ENCODE data around the gene ELK4. TPM values are rescaled to one million over a fixed set of nuclear protein-coding genes. Genes with fewer than 3 reads are reported as not detected.

ELK4 gene
- total and polyA plus RNA-seq, 2 of the 4 experiments (the other 2 are of a cell fraction) = 4.6 to 11.3 TPM

DNA sequence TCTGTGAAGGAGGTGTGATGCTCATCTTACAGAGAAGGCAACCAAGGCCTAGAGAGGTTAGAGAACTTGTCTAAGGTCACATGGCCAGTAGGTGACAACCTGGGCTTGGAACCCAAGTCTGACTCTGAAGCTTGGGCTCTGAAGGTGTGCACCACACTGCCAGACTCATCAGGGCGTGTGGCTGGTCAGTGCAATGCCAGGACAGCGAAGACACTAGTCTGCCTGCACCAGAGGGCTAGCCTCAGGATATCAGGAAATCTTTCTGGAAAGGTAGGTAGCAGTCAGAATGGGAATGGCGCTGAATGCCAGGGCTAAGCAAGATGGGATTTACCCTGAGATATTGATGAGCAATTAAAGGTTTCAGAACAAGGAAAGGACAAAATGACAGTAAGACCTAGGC is 34.9 kb downstream of the ELK4 start:
- Histone ChIP-seq H2AK9ac (replicated peaks; ENCODE audit: low read depth, low read length, poor library complexity) (no peak overlapping the region), H3K79me1 (ENCODE audit: low read depth in 1 of 2, low read length in 2 of 2) (peaks cover 0 to 24% of the 10 kb centered on the region in 2 experiments; a peak in 2 of 4 replicates), H4K91ac (ENCODE audit: insufficient read depth, low read depth, low read length) (no peak overlapping the region), H3K9me3 (ENCODE audit: control insufficient read depth, insufficient read depth, low read length) (no peaks in the 10 kb centered on the region), H3K14ac (replicated peaks; ENCODE audit: low read depth, low read length) (no peak overlapping the region), H2BK15ac (ENCODE audit: low read depth, low read length) (no peak overlapping the region), H3K9me1 (ENCODE audit: insufficient read depth, low read length) (peaks cover 33% of the 10 kb centered on the region), H3K4me3 (ENCODE audit: insufficient read depth, low read depth, low read length) (no peak overlapping the region), H3K56ac (ENCODE audit: extremely low read depth, insufficient read depth, low read length) (no peak overlapping the region), H3K4me2 (ENCODE audit: low read depth, low read length) (no peak overlapping the region), H3K4ac (ENCODE audit: low read depth, low read length) (no peak overlapping the region), H2AFZ (replicated peaks; ENCODE audit: low read length, poor library complexity) (no peak overlapping the region), H3K18ac (ENCODE audit: low read depth, low read length) (no peak overlapping the region), H3K9ac (ENCODE audit: low read depth, low read length) (no peak overlapping the region), H4K5ac (ENCODE audit: low read depth, low read length) (no peak overlapping the region), H2AK5ac (ENCODE audit: low read depth, low read length) (0 out of 2 replicates have a peak overlapping the region, but pooled peaks have one; percentile 43), H3K27ac (ENCODE audit: insufficient read depth, low read length) (no peak overlapping the region), H4K20me1 (ENCODE audit: insufficient read depth, low read length) (0 out of 2 replicates have a peak, but pooled peaks cover 2% of the 10 kb centered on the region), H2BK120ac (ENCODE audit: low read depth, low read length) (0 out of 2 replicates have a peak overlapping the region, but pooled peaks have one; percentile 15), H3K4me1 (ENCODE audit: control insufficient read depth, insufficient read depth, low read length) (peaks cover 20% of the 10 kb centered on the region), H2BK5ac (ENCODE audit: low read depth, low read length, poor library complexity, severe bottlenecking) (no peak overlapping the region), H2BK20ac (ENCODE audit: low read depth, low read length) (no peak overlapping the region; the same call in 1 of the 2 replicates), H3K36me3 (ENCODE audit: control insufficient read depth, insufficient read depth, low read length) (no peaks in the 10 kb centered on the region), H4K8ac (ENCODE audit: low read depth in 2 of 2, low read length in 2 of 2) (no peak overlapping the region), H3K23ac (ENCODE audit: low read depth, low read length) (no peak overlapping the region), H3K27me3 (ENCODE audit: control insufficient read depth, insufficient read depth, low read length) (no peaks in the 10 kb centered on the region)
- WGBS, 2 experiments (ENCODE audit: extremely low coverage in 2 of 2, insufficient read length in 1 of 2) = 96% methylated on average over 3 of the region's 3 CpGs; no CpG with 5 or more reads in 1 of the 2 experiments
- BruUV-seq (replicated peaks) = no TSS peak
- TF ChIP-seq RFX5 (IDR thresholded peaks at IDR 0.05; ENCODE audit: low read depth, low read length) = no peak
- no peak for TF ChIP-seq POLR2A (IDR thresholded peaks at IDR 0.05; ENCODE audit: low read depth, low read length)
- TF ChIP-seq BHLHE40 (IDR thresholded peaks at IDR 0.05; ENCODE audit: low read depth, low read length) = no peak
- TF ChIP-seq CHD1 (IDR thresholded peaks at IDR 0.05; ENCODE audit: low read depth, low read length) = no peak
- no peak for TF ChIP-seq RAD21 (IDR thresholded peaks at IDR 0.05; ENCODE audit: low read length)
- TF ChIP-seq FOS (IDR thresholded peaks at IDR 0.05; ENCODE audit: low read depth, low read length) = no peak
- TF ChIP-seq, protein P1, sequence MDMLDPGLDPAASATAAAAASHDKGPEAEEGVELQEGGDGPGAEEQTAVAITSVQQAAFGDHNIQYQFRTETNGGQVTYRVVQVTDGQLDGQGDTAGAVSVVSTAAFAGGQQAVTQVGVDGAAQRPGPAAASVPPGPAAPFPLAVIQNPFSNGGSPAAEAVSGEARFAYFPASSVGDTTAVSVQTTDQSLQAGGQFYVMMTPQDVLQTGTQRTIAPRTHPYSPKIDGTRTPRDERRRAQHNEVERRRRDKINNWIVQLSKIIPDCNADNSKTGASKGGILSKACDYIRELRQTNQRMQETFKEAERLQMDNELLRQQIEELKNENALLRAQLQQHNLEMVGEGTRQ (IDR thresholded peaks at IDR 0.05; ENCODE audit: low read depth, low read length) = no peak
- TF ChIP-seq MAZ (IDR thresholded peaks at IDR 0.05; ENCODE audit: borderline replicate concordance, low read depth, low read length) = no peak
- no peak for TF ChIP-seq RCOR1 (IDR thresholded peaks at IDR 0.05; ENCODE audit: insufficient replicate concordance, low read length)
- no peak for TF ChIP-seq CEBPB (IDR thresholded peaks at IDR 0.05; ENCODE audit: low read depth, low read length)
- no peak for TF ChIP-seq MAFK (IDR thresholded peaks at IDR 0.05; ENCODE audit: low read depth, low read length)
- TF ChIP-seq NFE2L2 (IDR thresholded peaks at IDR 0.05; ENCODE audit: low read depth, low read length) = no peak
- TF ChIP-seq SMC3 (IDR thresholded peaks at IDR 0.05; ENCODE audit: low read depth, low read length) = no peak
- no peak for TF ChIP-seq MXI1 (IDR thresholded peaks at IDR 0.05; ENCODE audit: borderline replicate concordance, low read depth, low read length)
- TF ChIP-seq, protein P2, sequence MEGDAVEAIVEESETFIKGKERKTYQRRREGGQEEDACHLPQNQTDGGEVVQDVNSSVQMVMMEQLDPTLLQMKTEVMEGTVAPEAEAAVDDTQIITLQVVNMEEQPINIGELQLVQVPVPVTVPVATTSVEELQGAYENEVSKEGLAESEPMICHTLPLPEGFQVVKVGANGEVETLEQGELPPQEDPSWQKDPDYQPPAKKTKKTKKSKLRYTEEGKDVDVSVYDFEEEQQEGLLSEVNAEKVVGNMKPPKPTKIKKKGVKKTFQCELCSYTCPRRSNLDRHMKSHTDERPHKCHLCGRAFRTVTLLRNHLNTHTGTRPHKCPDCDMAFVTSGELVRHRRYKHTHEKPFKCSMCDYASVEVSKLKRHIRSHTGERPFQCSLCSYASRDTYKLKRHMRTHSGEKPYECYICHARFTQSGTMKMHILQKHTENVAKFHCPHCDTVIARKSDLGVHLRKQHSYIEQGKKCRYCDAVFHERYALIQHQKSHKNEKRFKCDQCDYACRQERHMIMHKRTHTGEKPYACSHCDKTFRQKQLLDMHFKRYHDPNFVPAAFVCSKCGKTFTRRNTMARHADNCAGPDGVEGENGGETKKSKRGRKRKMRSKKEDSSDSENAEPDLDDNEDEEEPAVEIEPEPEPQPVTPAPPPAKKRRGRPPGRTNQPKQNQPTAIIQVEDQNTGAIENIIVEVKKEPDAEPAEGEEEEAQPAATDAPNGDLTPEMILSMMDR (conservative IDR thresholded peaks at IDR 0.05; ENCODE audit: low read depth, low read length) = no peak
- TF ChIP-seq, protein P3, sequence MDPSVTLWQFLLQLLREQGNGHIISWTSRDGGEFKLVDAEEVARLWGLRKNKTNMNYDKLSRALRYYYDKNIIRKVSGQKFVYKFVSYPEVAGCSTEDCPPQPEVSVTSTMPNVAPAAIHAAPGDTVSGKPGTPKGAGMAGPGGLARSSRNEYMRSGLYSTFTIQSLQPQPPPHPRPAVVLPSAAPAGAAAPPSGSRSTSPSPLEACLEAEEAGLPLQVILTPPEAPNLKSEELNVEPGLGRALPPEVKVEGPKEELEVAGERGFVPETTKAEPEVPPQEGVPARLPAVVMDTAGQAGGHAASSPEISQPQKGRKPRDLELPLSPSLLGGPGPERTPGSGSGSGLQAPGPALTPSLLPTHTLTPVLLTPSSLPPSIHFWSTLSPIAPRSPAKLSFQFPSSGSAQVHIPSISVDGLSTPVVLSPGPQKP (IDR thresholded peaks at IDR 0.05; ENCODE audit: borderline replicate concordance, low read depth, low read length) = no peak
- ChIA-PET POLR2A (ENCODE audit: unreplicated experiment) (no interaction called here), CTCF (interaction anchor here (0.6 kb wide), 2 partner anchors 43 to 170 kb away, joined by 3 to 4 read pairs; no protein-coding TSS in a partner anchor)
- in situ Hi-C loops (cut with MboI; ENCODE audit: low sequenced_read_pairs) = no loop called here
- intact Hi-C loops (cut with micrococcal nuclease) = loop anchor here (10.0 kb wide), 1 partner anchor 378 kb away; no protein-coding TSS in a partner anchor
- ATAC-seq (ENCODE audit: low read depth) (no peak), DNase-seq (no peak)
- dilution Hi-C loops (cut with HindIII; ENCODE audit: low sequenced_read_pairs, unreplicated experiment) = no loop called here
